Tibial nerve (tissue), 4 donors: ENCODE results near the gene DUSP1.
"Not testable (repeated sequence)": the region's sequence is repeated elsewhere in the genome, so short reads cannot be mapped to it uniquely, and the experiment has no call there.

Experiments
- EP300 ChIP-seq, 2 donors: sonication (generic); formaldehyde crosslinking; IDR thresholded peaks; one replicate each; pipeline ENCODE4 v1.6.1; 2017; ENCODE audit warnings: antibody characterized with exemption in 2 of 2, mild to moderate bottlenecking in 1 of 2
- TF ChIP-seq, protein P1 (sequence below), 5 experiments: fragments of 200-600 bp in 3 of 5; fragments of 450-650 bp in 2 of 5; sonication (generic) in 3 of 5; IDR thresholded peaks; one replicate each; pipeline ENCODE4 v1.5.1; 2016 to 2019; ENCODE audit warnings: antibody characterized with exemption in 5 of 5, mild to moderate bottlenecking in 3 of 5, moderate library complexity in 2 of 5

DNA sequence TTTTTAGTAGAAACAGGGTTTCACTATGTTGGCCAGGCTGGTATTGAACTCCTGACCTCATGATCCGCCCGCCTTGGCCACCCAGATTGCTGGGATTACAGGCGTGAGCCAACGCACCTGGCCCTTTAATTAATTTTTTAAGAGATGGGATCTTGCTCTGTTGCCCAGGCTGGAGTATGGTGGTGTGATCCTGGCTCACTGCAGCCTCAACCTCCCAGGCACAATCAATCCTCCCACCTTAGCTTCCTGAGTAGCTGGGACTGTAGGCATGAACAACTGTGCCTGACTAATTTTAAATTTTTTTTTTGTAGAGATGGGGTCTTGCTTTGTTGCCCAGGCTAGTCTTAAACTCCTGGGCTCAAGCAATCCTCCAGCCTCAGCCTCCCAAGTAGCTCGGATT lies 12.3 kb upstream of the DUSP1 start:
- TF ChIP-seq, protein P1, sequence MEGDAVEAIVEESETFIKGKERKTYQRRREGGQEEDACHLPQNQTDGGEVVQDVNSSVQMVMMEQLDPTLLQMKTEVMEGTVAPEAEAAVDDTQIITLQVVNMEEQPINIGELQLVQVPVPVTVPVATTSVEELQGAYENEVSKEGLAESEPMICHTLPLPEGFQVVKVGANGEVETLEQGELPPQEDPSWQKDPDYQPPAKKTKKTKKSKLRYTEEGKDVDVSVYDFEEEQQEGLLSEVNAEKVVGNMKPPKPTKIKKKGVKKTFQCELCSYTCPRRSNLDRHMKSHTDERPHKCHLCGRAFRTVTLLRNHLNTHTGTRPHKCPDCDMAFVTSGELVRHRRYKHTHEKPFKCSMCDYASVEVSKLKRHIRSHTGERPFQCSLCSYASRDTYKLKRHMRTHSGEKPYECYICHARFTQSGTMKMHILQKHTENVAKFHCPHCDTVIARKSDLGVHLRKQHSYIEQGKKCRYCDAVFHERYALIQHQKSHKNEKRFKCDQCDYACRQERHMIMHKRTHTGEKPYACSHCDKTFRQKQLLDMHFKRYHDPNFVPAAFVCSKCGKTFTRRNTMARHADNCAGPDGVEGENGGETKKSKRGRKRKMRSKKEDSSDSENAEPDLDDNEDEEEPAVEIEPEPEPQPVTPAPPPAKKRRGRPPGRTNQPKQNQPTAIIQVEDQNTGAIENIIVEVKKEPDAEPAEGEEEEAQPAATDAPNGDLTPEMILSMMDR (IDR thresholded peaks at IDR 0.05) = not testable (repeated sequence)
- TF ChIP-seq EP300 (IDR thresholded peaks at IDR 0.05) = not testable (repeated sequence)
